Nephron (organoid): ENCODE measurements around the gene MYO1F.
A peak's percentile ranks its signal among the peaks of the same experiment; 100 is the strongest.

Experiments used
- H3K27ac Mint-ChIP-seq, 3 experiments: 2 replicates each; pipeline ENCODE4 v1.8.0; 2020; ENCODE audit warnings: mixed read lengths in 3 of 3, mild to moderate bottlenecking in 2 of 3, moderate library complexity in 1 of 3
- H3K27me3 Mint-ChIP-seq: 2 replicates; pipeline ENCODE4 v1.8.0; 2021; ENCODE audit warnings: low read depth, mild to moderate bottlenecking, moderate library complexity, mixed read lengths
- H3K36me3 Mint-ChIP-seq: 2 replicates; pipeline ENCODE4 v1.8.0; 2020; ENCODE audit warnings: low read depth, mixed read lengths
- H3K4me1 Mint-ChIP-seq: 2 replicates; pipeline ENCODE4 v1.8.0; 2020; ENCODE audit warnings: mixed read lengths
- H3K4me3 Mint-ChIP-seq, 3 experiments: 2 replicates each; pipeline ENCODE4 v1.8.0; 2020; ENCODE audit warnings: mild to moderate bottlenecking in 3 of 3, mixed read lengths in 3 of 3, moderate library complexity in 2 of 3
- H3K9me3 Mint-ChIP-seq: 2 replicates; pipeline ENCODE4 v1.8.0; 2020; ENCODE audit warnings: mixed read lengths
- TF ChIP-seq, protein P1 (sequence below), 3 experiments: fragments of 200-600 bp; sonication (generic); IDR thresholded peaks; one replicate each; pipeline ENCODE4 v1.5.0; 2021; ENCODE audit warnings: antibody characterized with exemption in 3 of 3; ENCODE audit not compliant: unreplicated experiment in 3 of 3

The MYO1F gene

DNA sequence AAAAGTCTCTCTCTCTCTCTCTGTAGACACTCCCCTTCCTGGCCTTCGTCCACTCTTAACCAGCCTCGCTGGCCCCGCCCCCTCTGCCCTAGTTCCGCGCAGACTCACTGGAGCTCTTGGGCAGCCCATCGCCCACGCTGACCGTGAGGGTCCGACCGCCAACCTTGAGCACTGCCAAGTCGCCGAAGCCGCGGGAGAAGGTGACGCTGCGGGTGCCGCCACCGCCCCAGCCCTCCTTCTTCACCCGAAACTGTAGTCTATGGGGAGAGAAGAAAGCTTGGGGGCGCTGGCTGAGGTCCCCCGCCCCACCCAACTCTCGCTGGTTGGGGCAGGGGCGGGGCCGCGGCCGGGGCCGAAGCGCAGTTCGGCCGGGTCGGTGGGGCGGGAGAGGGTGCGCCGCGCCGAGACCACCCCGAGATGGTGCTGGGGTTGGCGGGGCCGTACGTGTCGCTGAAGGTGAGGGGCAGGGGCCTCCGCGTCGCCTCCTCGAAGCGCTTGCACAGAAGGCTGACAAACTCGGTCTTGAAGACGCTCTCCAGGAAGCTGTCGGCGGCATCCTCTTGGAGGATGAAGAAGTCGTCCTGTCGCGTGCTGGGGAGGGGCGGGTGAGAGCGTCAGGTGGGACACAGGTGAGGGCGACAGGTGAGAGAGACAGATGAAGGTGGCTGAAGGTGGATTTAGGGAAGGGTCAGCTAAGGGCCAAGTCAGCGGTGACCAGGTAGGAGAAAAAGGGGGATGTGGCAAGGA, 50.7 kb downstream of the MYO1F start:
- Mint-ChIP-seq H3K4me3 (no peak overlapping the region), H3K27ac (peak overlapping the region in 1 of 3 experiments; percentile 25), H3K27me3 (no peaks in the 10 kb centered on the region), H3K9me3 (no peaks in the 10 kb centered on the region), H3K36me3 (peaks cover 15% of the 10 kb centered on the region), H3K4me1 (peaks cover 11% of the 10 kb centered on the region)
- TF ChIP-seq, protein P1, sequence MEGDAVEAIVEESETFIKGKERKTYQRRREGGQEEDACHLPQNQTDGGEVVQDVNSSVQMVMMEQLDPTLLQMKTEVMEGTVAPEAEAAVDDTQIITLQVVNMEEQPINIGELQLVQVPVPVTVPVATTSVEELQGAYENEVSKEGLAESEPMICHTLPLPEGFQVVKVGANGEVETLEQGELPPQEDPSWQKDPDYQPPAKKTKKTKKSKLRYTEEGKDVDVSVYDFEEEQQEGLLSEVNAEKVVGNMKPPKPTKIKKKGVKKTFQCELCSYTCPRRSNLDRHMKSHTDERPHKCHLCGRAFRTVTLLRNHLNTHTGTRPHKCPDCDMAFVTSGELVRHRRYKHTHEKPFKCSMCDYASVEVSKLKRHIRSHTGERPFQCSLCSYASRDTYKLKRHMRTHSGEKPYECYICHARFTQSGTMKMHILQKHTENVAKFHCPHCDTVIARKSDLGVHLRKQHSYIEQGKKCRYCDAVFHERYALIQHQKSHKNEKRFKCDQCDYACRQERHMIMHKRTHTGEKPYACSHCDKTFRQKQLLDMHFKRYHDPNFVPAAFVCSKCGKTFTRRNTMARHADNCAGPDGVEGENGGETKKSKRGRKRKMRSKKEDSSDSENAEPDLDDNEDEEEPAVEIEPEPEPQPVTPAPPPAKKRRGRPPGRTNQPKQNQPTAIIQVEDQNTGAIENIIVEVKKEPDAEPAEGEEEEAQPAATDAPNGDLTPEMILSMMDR (IDR thresholded peaks at IDR 0.05; ENCODE audit: unreplicated experiment in 3 of 3) = no peak

GRCh38 chr19:8525401-8525684, 51.9 kb downstream of the MYO1F start:
- TF ChIP-seq, protein P1 (IDR thresholded peaks at IDR 0.05; ENCODE audit: unreplicated experiment in 3 of 3) = peak; percentile 26 to 39 (median 27)
- no peak overlapping the region for H3K4me3 Mint-ChIP-seq

DNA sequence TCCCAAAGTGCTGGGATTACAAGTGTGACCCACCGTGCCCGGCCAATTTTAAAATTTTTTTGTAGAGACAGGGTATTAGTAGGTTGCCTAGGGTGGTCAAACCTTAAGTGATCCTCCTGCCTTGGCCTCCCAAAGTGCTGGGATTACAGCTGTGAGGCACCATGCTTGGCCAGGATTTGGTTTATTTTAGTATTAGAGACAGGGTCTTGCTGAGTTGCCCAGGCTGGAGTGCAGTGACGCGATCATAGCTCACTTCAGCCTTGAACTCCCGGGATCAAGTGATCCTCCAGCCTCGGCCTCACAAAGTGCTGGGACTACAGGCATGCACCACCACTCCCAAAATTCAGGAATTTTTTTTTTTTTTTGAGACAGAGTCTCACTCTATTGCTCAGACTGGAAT, 57.9 kb downstream of the MYO1F start:
- TF ChIP-seq, protein P1 (IDR thresholded peaks at IDR 0.05; ENCODE audit: unreplicated experiment in 3 of 3) = no peak
- Mint-ChIP-seq H3K36me3 (no peaks in the 10 kb centered on the region), H3K4me1 (no peaks in the 10 kb centered on the region), H3K4me3 (no peak overlapping the region), H3K9me3 (no peaks in the 10 kb centered on the region), H3K27ac (no peak overlapping the region), H3K27me3 (peaks cover 5% of the 10 kb centered on the region)

More at GRCh38 chr19:8525401-8525684, 51.9 kb downstream of the MYO1F start:
- H3K4me1 Mint-ChIP-seq = peaks cover 11% of the 10 kb centered on the region
- H3K36me3 Mint-ChIP-seq = peaks cover 15% of the 10 kb centered on the region
- H3K9me3 Mint-ChIP-seq = no peaks in the 10 kb centered on the region
- no peaks in the 10 kb centered on the region for H3K27me3 Mint-ChIP-seq
- H3K27ac Mint-ChIP-seq = no peak overlapping the region

DNA sequence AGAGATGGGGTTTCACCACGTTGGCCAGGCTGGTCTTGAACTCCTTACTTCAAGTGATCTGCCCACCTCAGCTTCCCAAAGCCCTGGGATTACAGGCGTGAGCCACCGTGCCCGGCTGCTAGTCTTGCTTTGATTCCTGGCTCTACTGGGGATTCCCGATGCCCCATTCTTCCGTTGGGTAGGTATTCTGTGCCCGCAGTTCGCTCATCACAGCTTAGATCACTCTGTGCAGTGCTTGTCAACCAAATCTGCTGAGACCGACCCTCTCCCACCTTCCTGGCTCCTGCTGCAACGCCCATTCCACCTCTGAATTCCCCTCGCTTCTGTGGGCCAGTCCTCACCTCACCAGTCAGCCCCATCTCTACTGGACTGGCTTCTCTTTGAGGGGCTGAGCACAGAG, 58.7 kb downstream of the MYO1F start:
- H3K36me3 Mint-ChIP-seq = peaks cover under 1% of the 10 kb centered on the region
- peaks cover 5% of the 10 kb centered on the region for H3K27me3 Mint-ChIP-seq
- H3K4me3 Mint-ChIP-seq = no peak overlapping the region
- peak overlapping the region in 1 of 3 experiments; percentile 23 for H3K27ac Mint-ChIP-seq
- H3K9me3 Mint-ChIP-seq = no peaks in the 10 kb centered on the region
- TF ChIP-seq, protein P1 (IDR thresholded peaks at IDR 0.05; ENCODE audit: unreplicated experiment in 3 of 3) = no peak
- peaks cover 6% of the 10 kb centered on the region for H3K4me1 Mint-ChIP-seq

DNA sequence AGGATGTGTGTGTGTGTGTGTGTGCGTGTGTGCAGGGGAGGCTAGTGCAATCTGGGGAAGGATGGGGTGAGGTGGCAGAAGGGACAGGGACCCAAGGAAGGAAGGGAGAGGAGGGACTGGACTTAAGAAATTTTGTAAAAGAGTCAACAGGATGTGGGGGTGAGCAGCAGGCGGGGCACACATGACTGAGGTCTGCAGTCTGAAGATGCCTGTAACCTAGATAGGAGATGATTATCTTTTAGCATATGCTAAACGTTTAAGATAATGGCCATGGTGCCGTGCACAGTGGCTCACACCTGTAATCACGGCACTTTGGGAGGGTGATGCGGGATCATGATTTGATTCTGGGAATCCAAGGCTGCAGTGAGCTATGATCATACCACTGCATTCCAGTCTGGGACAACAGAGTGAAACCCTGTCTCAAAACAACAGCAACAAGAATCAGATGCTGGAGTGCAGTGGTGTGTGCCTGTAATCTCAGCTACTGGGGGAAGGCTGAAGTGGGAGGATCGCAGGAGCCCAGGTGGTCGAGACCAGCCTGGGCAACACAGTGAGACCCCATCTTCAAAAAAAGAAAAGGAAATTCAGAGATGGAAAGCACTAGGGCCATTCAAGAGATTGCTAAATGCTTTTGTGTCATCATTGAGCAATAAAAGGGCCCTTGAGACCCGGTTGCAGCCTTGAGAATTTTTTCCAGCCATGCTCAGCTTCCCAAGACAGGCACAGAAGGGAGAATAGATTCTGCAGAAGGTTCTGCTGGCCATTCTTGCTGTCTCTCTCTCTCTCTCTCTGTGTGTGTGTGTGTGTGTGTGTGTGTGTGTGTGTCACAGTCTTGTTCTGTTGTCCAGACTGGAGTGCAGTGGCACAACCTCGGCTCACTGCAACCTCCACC, 59.4 kb downstream of the MYO1F start:
- TF ChIP-seq, protein P1 (IDR thresholded peaks at IDR 0.05; ENCODE audit: unreplicated experiment in 3 of 3) = no peak
- Mint-ChIP-seq H3K36me3 (peaks cover 4% of the 10 kb centered on the region), H3K4me1 (peaks cover 10% of the 10 kb centered on the region), H3K9me3 (no peaks in the 10 kb centered on the region), H3K27me3 (peaks cover 5% of the 10 kb centered on the region), H3K4me3 (peak overlapping the region in 2 of 3 experiments; percentile 49 to 58), H3K27ac (peak overlapping the region in 2 of 3 experiments; percentile 23 to 75)
